Heart right ventricle (tissue), 16 donors: ENCODE measurements around the gene JMJD4. TPM values are rescaled to one million over a fixed set of nuclear protein-coding genes. Genes with fewer than 3 reads are reported as not detected.

Source experiments
- ATAC-seq, 8 donors: fragments of 200-7000 bp; cut with Tn5 transposase; one replicate each; pipeline ENCODE4 v1.9.1; 2020; ENCODE audit warnings: mild to moderate bottlenecking in 8 of 8, moderate library complexity in 8 of 8, moderate number of reproducible peaks in 1 of 8
- DNase-seq, 2 donors: peaks; one replicate each; pipeline ENCODE4 v3.0.0-alpha.2; 2020
- H3K27ac ChIP-seq, 10 donors: fragments of 200-600 bp; sonication (generic) in 2 of 10; one replicate each; pipeline versions ENCODE4 v1.5.0 to v1.8.0; 2020 to 2022; ENCODE audit warnings: mild to moderate bottlenecking in 3 of 10
- H3K27me3 ChIP-seq, 7 donors: fragments of 200-600 bp; one replicate each; pipeline ENCODE4 v1.8.0; 2021 to 2022; ENCODE audit warnings: mild to moderate bottlenecking in 2 of 7
- H3K36me3 ChIP-seq, 9 donors: fragments of 200-600 bp; sonication (generic) in 1 of 9; one replicate each; pipeline versions ENCODE4 v1.5.0 to v1.8.0; 2020 to 2022; ENCODE audit warnings: mild to moderate bottlenecking in 2 of 9
- H3K4me1 ChIP-seq, 9 donors: fragments of 200-600 bp; sonication (generic) in 1 of 9; one replicate each; pipeline versions ENCODE4 v1.5.0 to v1.8.0; 2020 to 2022; ENCODE audit warnings: mild to moderate bottlenecking in 4 of 9
- H3K4me3 ChIP-seq, 10 donors: fragments of 200-600 bp; sonication (generic) in 2 of 10; one replicate each; pipeline versions ENCODE4 v1.5.0 to v1.8.0; 2020 to 2022; ENCODE audit warnings: mild to moderate bottlenecking in 7 of 10, moderate library complexity in 2 of 10
- H3K9me3 ChIP-seq, 11 donors: fragments of 200-600 bp in 10 of 11; sonication (generic) in 2 of 11; one replicate each; pipeline versions ENCODE4 v1.5.0 to v1.8.0; 2013 to 2022; ENCODE audit warnings: mild to moderate bottlenecking in 2 of 11, control low read depth in 1 of 11, moderate library complexity in 1 of 11
- WGBS, 2 donors: extraction: QIAGEN DNeasy Blood & Tissue Kit; methylation state at CpG; one replicate each; pipeline ENCODE4 v1.1.7; 2013; ENCODE audit warnings: inconsistent platforms in 1 of 2; 5-methylcytosine and 5-hydroxymethylcytosine counted together
- intact Hi-C, 10 donors: fragments of 100-400 bp; cut with DNase I; formaldehyde crosslinking; loops; one replicate each; pipeline versions ENCODE4 v1.11.1 to v1.14.2; 2022
- polyA plus RNA-seq, 2 donors: library from polyadenylated mRNA; stranded (reverse); fragments of 200-250 nt; gene quantifications; one replicate each; pipeline ENCODE4 v1.2.3, GENCODE V29; 2013
- total RNA-seq, 10 donors: library from RNA; stranded (reverse); fragmentation: NEBNext Ultra II Directional in 3 of 10; extraction: Animal tissue kit (Norgen Biotek cat#: 25700) in 3 of 10; gene quantifications; one replicate each; pipeline versions ENCODE4 v1.2.1 to v1.2.4, GENCODE V29; 2021 to 2023
- TF ChIP-seq, protein P1 (sequence below), 9 donors: fragments of 200-600 bp; sonication (generic) in 2 of 9; IDR thresholded peaks; one replicate each; pipeline versions ENCODE4 v1.5.0 to v1.8.0; 2021 to 2022; ENCODE audit warnings: antibody characterized with exemption in 9 of 9, mild to moderate bottlenecking in 5 of 9, moderate library complexity in 1 of 9
- donor health status: Arrhythmogenic right ventricular cardiomyopathy.
- donor health status: ischemic (EF 13 %, LVEDD 7.1; RV severe dilation, severe dysfunction).
- donor health status: healthy with polysubstance abuse.
- donor health status: DM: no; HTN: yes; CAD: no.
- donor health status: DM: no; HTN: no; CAD: no.
- donor health status: ischemic (EF 25% LVEDD 6.9; RV normal size, moderate dysfunction).
- donor health status: ischemic (EF 25% LVEDD 5.7; RV mildly dilated, moderate dysfunction).
- donor health status: healthy.
- donor health status: DM: yes; HTN: yes; CAD: no.
- donor health status: Ischemic cardiomyopathy.
- donor health status: ischemic (EF 35%, LVEDD 5.7; RV mildly dilated, moderate dysfunction).
- donor health status: nonischemic (EF 11% LVEDD 7.7; RV severe dilation, severe dysfunction).
- donor health status: DM: yes; HTN: yes; CAD: no.
- donor health status: PGD.
- donor health status: ischemic (EF 29% LVEDD 5.4; RV normal size, mild dysfunction).
- donor health status: nonischemic (EF 23%, LVEDD 6.1; RV moderate dilation, normal function).

The JMJD4 gene
- total and polyA plus RNA-seq, 12 donors = 7.6 to 13.4 (median 10.6) TPM

DNA sequence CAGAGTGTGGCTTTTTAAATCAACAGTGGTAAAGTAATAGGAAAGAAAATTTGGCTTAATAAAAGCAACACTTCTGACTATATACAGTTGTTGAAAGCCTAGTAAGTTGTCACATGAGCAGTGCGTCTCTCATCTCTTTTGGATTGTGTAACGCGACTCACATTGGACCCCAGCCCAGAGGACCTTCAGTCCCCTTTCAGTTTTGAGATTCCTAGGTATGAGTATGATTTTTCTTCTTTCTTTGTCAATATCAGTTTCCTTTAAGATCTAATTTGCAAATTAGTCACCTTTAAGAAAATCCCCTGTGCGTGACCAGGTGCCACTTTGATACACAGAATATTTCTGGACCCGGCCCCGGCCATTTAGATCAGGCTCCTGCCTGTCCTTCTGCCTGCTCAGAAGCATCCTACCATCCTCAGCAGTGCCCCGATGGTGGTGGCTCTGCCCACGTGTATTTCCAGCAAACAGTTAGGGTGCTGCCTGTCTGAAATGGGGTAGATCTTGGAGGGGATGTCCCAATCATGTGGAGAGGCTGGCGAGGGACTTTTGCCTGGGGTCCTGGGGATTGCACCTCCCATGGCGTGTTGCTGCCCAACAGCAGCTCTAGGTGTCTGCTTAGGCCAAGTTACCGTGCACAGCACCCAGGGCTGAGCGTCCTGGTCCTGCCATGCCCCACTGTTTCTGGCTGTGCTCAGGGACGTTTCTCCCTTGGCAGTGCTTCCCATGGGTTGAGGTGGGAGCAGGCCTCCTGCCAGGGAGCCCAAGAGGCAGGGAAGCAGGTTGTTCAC, 21.3 kb upstream of the JMJD4 start:
- Histone ChIP-seq H3K27ac (peak overlapping the region in 6 of 10 donors; percentile 33 to 91 (median 84)), H3K4me3 (no peak overlapping the region), H3K27me3 (no peaks in the 10 kb centered on the region), H3K9me3 (no peaks in the 10 kb centered on the region), H3K4me1 (peaks cover 15 to 91% (median 67%) of the 10 kb centered on the region in 9 donors), H3K36me3 (peaks cover 0 to 34% (median 0%) of the 10 kb centered on the region in 9 donors)
- no peak for DNase-seq
- peak in 1 of 8 donors; percentile 38 for ATAC-seq
- intact Hi-C loops = no loop called here
- WGBS, 2 donors = 60 to 67% methylated on average over 13 of the region's 13 CpGs
- TF ChIP-seq, protein P1, sequence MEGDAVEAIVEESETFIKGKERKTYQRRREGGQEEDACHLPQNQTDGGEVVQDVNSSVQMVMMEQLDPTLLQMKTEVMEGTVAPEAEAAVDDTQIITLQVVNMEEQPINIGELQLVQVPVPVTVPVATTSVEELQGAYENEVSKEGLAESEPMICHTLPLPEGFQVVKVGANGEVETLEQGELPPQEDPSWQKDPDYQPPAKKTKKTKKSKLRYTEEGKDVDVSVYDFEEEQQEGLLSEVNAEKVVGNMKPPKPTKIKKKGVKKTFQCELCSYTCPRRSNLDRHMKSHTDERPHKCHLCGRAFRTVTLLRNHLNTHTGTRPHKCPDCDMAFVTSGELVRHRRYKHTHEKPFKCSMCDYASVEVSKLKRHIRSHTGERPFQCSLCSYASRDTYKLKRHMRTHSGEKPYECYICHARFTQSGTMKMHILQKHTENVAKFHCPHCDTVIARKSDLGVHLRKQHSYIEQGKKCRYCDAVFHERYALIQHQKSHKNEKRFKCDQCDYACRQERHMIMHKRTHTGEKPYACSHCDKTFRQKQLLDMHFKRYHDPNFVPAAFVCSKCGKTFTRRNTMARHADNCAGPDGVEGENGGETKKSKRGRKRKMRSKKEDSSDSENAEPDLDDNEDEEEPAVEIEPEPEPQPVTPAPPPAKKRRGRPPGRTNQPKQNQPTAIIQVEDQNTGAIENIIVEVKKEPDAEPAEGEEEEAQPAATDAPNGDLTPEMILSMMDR (IDR thresholded peaks at IDR 0.05) = no peak

DNA sequence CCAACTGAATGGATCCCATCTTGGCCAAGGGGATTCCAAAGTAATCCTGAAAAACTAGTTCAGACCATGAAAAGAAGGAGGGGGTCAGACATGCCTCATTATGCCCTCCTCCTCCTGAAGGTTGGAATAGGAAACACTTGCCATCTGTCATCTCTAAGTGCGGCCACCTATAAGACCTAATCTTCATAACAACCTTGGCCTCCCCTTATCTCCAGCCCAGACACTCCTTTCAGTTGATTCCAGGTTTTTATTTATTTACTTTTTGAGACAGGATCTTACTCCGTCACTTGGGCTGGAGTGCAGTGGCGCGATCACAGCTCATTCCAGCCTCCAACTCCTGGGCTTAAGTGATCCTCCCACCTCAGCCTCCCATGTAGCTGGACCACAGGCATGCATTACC, 19.9 kb upstream of the JMJD4 start:
- no peak for DNase-seq
- Histone ChIP-seq H3K9me3 (no peaks in the 10 kb centered on the region), H3K36me3 (peaks cover 0 to 33% (median 0%) of the 10 kb centered on the region in 9 donors), H3K4me3 (no peak overlapping the region), H3K27me3 (no peaks in the 10 kb centered on the region), H3K27ac (peak overlapping the region in 6 of 10 donors; percentile 46 to 91 (median 84)), H3K4me1 (peaks cover 15 to 95% (median 68%) of the 10 kb centered on the region in 9 donors)
- TF ChIP-seq, protein P1 (IDR thresholded peaks at IDR 0.05) = no peak
- 95 to 99% methylated on average over 4 of the region's 4 CpGs for WGBS, 2 donors
- ATAC-seq = no peak
- intact Hi-C loops = no loop called here

DNA sequence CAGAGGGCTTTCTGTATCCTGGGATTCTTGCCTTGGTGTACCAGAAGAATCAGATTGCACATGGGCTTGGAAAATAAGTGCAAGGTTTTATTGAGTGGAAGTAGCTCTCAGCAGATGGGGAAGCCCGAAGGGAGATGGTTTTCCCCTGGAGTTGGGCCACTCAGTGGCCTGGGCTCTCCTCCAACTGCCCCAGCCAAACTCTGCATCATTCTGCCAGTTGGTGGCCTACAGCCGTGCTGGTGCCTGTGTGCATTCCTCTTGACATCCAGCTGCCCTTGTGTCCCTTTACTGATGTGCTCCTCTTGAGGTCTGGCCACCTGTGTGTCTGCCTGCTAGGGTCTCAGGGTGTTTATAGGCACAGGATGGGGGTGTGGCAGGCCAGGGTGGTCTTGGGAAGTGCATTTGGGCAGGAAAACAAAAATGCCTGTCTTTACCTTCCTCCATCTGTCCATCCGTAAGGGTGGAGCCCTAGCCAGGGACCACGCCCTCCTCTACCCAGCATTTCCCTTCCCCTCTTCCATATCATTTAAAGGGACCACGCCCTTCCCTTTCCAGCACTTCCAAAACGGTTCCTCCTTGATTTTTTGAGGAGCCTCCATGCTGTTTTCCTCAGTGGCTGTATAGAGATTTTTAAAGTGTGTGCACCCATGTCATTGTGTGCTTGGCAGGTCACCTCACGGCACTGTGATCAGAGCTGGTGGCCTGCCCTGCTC, 19.1 kb upstream of the JMJD4 start:
- ATAC-seq (peak; percentile 54 to 78 (median 72)), DNase-seq (peak; percentile 61 to 76)
- TF ChIP-seq, protein P1 (IDR thresholded peaks at IDR 0.05) = no peak
- no peak overlapping the region for H3K4me3 ChIP-seq
- peaks cover 0 to 32% (median 0%) of the 10 kb centered on the region in 9 donors for H3K36me3 ChIP-seq
- H3K9me3 ChIP-seq = no peaks in the 10 kb centered on the region
- peak overlapping the region in 8 of 10 donors; percentile 28 to 91 (median 80) for H3K27ac ChIP-seq
- 44 to 47% methylated on average over 7 of the region's 7 CpGs for WGBS, 2 donors
- peaks cover 17 to 97% (median 62%) of the 10 kb centered on the region in 9 donors for H3K4me1 ChIP-seq
- H3K27me3 ChIP-seq = no peaks in the 10 kb centered on the region
- intact Hi-C loops = no loop called here

DNA sequence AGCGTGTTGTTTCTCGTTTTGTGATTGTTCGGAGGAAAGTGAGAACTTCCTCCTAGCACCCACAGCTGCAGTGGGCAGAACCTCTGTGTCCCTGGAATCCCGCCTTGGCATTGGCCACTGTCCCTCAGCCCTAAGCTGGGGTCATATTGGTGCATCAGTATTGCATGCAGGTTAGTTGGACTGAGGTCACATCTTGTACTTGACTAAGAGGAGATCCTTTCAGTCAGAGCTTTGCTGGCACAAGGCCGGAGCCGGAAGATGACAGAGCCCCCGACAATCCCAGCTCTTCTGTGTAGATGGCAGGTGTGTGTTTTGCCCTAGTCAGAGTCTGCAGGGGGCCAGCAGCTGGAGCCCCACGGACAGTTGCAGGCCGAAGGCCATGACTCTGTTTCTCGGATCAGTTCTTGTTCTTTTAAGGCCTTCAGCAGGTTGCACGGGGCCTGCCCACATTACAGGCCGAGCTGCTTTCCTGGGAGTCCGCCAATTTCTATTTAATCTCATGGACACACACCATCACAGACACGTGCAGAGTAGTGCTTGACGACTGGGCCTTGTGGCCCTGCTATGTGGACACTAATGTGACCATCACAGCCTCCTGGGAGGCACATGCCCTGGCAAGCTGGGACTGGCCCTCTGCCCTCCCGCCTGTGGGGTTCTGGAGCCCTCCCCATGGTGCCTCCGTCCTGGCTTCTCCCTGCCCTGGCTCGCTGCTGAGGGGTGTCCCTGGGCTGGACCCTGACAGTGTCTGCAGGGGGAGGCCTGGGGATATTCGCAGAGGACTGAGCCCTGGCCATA, 15.0 kb upstream of the JMJD4 start:
- Histone ChIP-seq H3K27me3 (no peaks in the 10 kb centered on the region), H3K27ac (peak overlapping the region; percentile 14 to 92 (median 76)), H3K4me3 (no peak overlapping the region), H3K36me3 (peaks cover 0 to 56% (median 5%) of the 10 kb centered on the region in 9 donors), H3K4me1 (peaks cover 12 to 93% (median 61%) of the 10 kb centered on the region in 9 donors), H3K9me3 (no peaks in the 10 kb centered on the region)
- 68% methylated on average over 19 of the region's 19 CpGs for WGBS, 2 donors
- DNase-seq = peak; percentile 16 to 56
- intact Hi-C loops = no loop called here
- TF ChIP-seq, protein P1 (IDR thresholded peaks at IDR 0.05) = no peak
- ATAC-seq = peak; percentile 46 to 76 (median 62)
